HL-60 (cell line): Measurements from ENCODE around the gene NOVA1.

Experiments
- DNase-seq, 2 experiments: peaks; one replicate each; pipeline ENCODE4 v3.0.0-alpha.2; 2010 to 2020; ENCODE audit warnings: low read depth in 1 of 2, low spot score in 1 of 2
- H3K27ac ChIP-seq: fragments of 250-450 bp; sonication (Bioruptor Pico); replicated peaks from 2 replicates; pipeline ENCODE4 v1.5.1; 2020; ENCODE audit warnings: mild to moderate bottlenecking, moderate library complexity
- H3K27me3 ChIP-seq: fragments of 250-450 bp; sonication (Bioruptor Pico); 2 replicates; pipeline ENCODE4 v1.5.1; 2021; ENCODE audit warnings: mild to moderate bottlenecking, moderate library complexity; ENCODE audit not compliant: insufficient read depth, poor library complexity, severe bottlenecking
- H3K4me3 ChIP-seq: replicated peaks from 2 replicates; pipeline ENCODE4 v1.5.1; 2011; ENCODE audit warnings: mild to moderate bottlenecking, control low read depth, low read length; ENCODE audit not compliant: insufficient read depth
- CTCF ChIP-seq: IDR thresholded peaks from one replicate; pipeline ENCODE4 v1.5.1; 2011; ENCODE audit warnings: low read length, control low read depth, inconsistent platforms; ENCODE audit not compliant: insufficient read depth
- GABPA ChIP-seq: IDR thresholded peaks from 2 replicates; pipeline ENCODE4 v1.6.1; 2012; ENCODE audit warnings: low read depth
- POLR2AphosphoS5 ChIP-seq: IDR thresholded peaks from 2 replicates; pipeline ENCODE4 v1.6.1; 2012; ENCODE audit warnings: low read depth
- SPI1 ChIP-seq: IDR thresholded peaks from 2 replicates; pipeline ENCODE4 v1.6.1; 2012; ENCODE audit warnings: low read depth, mild to moderate bottlenecking, borderline replicate concordance
- TF ChIP-seq, protein P1 (sequence below): IDR thresholded peaks from 2 replicates; pipeline ENCODE4 v1.6.1; 2012; ENCODE audit warnings: low read depth; ENCODE audit not compliant: insufficient replicate concordance

NOVA1 gene

DNA sequence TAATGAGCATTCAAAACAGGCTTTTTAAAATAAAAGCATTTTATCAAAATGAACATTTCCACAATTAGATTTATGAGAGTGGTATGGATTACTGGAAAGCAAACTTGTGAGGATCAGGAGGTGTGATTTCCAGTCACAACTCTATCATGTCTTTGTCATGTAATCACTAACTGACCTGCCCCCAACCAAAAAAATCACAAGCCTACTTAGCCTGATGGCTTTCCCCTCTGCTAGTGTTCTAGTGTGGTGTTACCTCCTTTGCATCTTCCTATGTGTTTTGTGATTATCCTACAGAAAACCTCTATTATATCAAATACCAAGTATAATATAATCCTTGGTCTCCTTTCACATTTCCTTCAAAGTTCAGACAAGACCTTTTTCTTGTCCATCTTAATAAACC is 168.6 kb downstream of the NOVA1 start:
- Histone ChIP-seq H3K27ac (no peak overlapping the region), H3K27me3 (no peaks in the 10 kb centered on the region), H3K4me3 (no peak overlapping the region)
- no peak for TF ChIP-seq GABPA
- TF ChIP-seq, protein P1, sequence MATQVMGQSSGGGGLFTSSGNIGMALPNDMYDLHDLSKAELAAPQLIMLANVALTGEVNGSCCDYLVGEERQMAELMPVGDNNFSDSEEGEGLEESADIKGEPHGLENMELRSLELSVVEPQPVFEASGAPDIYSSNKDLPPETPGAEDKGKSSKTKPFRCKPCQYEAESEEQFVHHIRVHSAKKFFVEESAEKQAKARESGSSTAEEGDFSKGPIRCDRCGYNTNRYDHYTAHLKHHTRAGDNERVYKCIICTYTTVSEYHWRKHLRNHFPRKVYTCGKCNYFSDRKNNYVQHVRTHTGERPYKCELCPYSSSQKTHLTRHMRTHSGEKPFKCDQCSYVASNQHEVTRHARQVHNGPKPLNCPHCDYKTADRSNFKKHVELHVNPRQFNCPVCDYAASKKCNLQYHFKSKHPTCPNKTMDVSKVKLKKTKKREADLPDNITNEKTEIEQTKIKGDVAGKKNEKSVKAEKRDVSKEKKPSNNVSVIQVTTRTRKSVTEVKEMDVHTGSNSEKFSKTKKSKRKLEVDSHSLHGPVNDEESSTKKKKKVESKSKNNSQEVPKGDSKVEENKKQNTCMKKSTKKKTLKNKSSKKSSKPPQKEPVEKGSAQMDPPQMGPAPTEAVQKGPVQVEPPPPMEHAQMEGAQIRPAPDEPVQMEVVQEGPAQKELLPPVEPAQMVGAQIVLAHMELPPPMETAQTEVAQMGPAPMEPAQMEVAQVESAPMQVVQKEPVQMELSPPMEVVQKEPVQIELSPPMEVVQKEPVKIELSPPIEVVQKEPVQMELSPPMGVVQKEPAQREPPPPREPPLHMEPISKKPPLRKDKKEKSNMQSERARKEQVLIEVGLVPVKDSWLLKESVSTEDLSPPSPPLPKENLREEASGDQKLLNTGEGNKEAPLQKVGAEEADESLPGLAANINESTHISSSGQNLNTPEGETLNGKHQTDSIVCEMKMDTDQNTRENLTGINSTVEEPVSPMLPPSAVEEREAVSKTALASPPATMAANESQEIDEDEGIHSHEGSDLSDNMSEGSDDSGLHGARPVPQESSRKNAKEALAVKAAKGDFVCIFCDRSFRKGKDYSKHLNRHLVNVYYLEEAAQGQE: no peak
- TF ChIP-seq POLR2AphosphoS5: no peak
- no peak for TF ChIP-seq CTCF
- TF ChIP-seq SPI1: no peak
- no peak for DNase-seq

DNA sequence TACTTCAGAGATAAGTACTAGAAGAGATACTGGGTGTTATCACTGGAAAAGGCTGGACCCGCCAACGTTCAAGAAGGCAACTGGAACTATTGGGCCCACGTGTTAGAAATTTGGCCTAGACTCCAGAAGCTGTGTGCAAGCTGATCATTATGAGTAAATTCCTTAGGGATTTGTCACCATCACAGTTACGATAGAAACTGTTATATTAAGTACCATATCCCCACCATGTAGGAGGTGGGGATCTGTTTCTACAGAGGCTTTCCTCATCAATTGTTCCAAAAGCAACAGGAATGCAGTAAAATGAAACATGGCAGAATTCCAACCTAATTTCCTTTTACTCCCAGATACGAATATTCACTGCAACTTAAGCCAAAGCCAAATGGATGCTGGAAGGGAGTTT is 170.7 kb downstream of the NOVA1 start:
- Histone ChIP-seq H3K27me3 (no peaks in the 10 kb centered on the region), H3K27ac (no peak overlapping the region), H3K4me3 (no peak overlapping the region)
- DNase-seq: no peak
- no peak for TF ChIP-seq SPI1
- TF ChIP-seq, protein P1: no peak

DNA sequence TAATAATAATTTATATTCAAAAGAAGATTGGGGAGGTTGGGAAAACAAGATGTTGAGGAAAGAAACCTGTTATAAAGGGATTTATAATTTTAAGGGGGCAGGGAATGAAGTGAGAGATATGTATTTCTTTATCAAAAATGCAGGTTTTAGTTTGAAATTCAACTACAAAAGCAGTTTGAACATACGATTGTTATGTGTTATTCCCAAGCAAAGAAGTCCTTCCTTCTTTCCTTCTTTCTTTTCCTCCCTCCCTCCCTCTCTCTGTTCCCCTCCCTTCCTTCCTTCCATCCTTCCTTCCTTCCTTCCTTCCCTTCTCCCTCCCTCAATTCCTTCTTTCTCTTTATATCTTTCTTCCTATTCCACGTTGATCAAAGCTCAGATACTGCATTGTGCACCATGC is 173.3 kb downstream of the NOVA1 start:
- Histone ChIP-seq H3K27ac (no peak overlapping the region), H3K27me3 (no peaks in the 10 kb centered on the region), H3K4me3 (no peak overlapping the region)
- no peak for TF ChIP-seq SPI1
- no peak for TF ChIP-seq CTCF
- TF ChIP-seq, protein P1: no peak
- TF ChIP-seq GABPA: no peak
- no peak for TF ChIP-seq POLR2AphosphoS5
- no peak for DNase-seq

DNA sequence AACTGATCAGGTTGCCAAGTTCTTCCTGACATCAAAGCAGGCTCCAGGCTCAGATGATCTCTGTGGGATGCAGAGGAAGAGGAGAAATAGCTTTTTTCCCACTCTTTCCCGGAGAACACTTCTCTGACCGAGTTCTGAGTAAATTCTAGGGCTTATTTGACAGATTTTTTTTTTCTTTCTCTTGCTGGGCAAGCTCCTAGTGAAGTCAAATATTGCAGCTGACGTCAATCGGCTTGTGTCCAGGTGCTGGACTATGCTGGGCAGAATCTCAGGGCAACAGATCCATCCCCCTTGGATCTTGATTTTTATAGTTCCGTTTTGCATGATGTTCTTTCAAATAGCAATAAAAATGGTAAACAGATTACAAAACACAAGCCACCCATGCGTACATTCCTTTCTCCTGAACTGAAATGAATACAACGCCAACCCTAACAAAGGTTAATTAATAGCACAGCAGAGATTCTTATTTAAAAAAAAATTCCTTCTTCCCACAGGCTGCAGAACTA is 182.2 kb downstream of the NOVA1 start:
- Histone ChIP-seq H3K27me3 (no peaks in the 10 kb centered on the region), H3K27ac (no peak overlapping the region), H3K4me3 (no peak overlapping the region)
- no peak for DNase-seq
- no peak for TF ChIP-seq CTCF
- no peak for TF ChIP-seq POLR2AphosphoS5
- no peak for TF ChIP-seq GABPA
- TF ChIP-seq, protein P1: no peak
- no peak for TF ChIP-seq SPI1
